Measurements from ENCODE around the gene DDR2. TPM values are rescaled to one million over a fixed set of nuclear protein-coding genes. Genes with fewer than 3 reads are reported as not detected.

DDR2 gene
- total RNA-seq, 1 donor from 2014 or later = 0.37 TPM

GRCh38 chr1:162617513-162617912 lies 14.8 kb upstream of the DDR2 start:
- H3K9me3 Mint-ChIP-seq = peaks cover 10% of the 10 kb centered on the region
- intact Hi-C loops (cut with micrococcal nuclease) = no loop called here
- H3K4me1 Mint-ChIP-seq = no peaks in the 10 kb centered on the region
- no peak overlapping the region for H3K4me3 Mint-ChIP-seq
- DNase-seq = no peak
- peaks cover 5% of the 10 kb centered on the region for H3K27me3 Mint-ChIP-seq
- H3K27ac Mint-ChIP-seq = no peak overlapping the region
- H3K36me3 Mint-ChIP-seq (ENCODE audit: low read depth) = peaks cover 2% of the 10 kb centered on the region

DNA sequence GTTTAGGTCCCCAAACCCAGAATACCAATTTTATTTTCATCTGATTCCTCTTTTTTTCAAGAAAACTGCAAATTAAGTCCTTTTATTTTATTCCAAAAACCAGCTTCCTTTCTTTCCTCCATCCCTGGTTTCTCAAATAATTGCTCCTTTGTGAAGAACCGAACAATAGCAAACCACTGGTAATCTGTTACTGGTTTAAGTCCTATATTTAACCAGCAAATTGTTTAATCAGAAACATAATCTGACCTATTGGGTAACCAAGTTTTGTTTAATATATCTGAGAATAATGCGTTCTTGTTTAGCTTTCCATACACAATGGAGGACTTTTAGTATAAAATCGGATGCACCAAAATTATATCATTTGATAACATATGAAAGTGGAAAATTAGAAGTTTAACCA lies 13.2 kb upstream of the DDR2 start:
- intact Hi-C loops (cut with micrococcal nuclease) = no loop called here
- no peak for DNase-seq
- Mint-ChIP-seq H3K27ac (no peak overlapping the region), H3K9me3 (peaks cover 10% of the 10 kb centered on the region), H3K4me3 (no peak overlapping the region), H3K27me3 (peaks cover 6% of the 10 kb centered on the region), H3K36me3 (ENCODE audit: low read depth) (peaks cover 2% of the 10 kb centered on the region), H3K4me1 (no peaks in the 10 kb centered on the region)

DNA sequence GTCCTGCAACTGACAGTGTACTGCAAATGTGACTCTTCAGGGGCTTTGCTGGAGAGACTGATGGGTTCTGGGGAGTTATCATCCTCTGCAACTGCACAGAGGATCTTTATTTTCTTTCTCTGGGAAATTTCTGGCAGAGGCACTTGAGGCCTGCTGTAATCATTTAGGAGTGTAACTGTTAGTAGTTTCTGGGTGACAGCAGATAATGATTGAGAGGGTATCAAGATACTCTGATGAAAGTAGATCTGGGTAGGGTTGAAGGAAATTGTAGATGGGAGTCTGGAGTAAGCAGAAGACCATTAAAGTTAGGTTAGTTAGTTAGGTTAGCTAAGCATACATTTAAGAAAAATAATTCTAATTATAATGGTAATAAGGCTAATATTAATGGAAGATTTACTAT lies 11.0 kb upstream of the DDR2 start:
- H3K36me3 Mint-ChIP-seq (ENCODE audit: low read depth) = peaks cover 2% of the 10 kb centered on the region
- no peak overlapping the region for H3K4me3 Mint-ChIP-seq
- no peak overlapping the region for H3K27ac Mint-ChIP-seq
- H3K4me1 Mint-ChIP-seq = no peaks in the 10 kb centered on the region
- peaks cover 6% of the 10 kb centered on the region for H3K27me3 Mint-ChIP-seq
- intact Hi-C loops (cut with micrococcal nuclease) = no loop called here
- H3K9me3 Mint-ChIP-seq = peaks cover 10% of the 10 kb centered on the region
- DNase-seq = no peak

DNA sequence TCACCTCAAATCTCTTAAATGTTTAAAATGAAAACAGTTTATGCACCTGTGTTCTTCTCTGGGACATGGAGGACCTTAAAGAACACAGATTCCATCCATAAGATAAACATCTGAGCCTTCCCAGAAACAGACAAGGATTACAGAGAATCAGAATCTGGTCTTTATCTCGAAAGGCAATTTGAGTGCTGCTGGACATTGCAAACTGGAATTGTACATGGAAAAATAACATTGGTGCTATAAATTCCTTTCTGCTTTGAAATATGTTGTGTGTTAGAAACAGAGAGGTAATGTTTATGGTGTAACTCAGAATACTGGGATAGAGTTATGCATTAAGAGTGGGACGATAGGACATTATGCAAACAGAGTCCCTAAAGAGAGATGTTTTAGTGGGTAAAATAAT lies 6.6 kb upstream of the DDR2 start:
- intact Hi-C loops (cut with micrococcal nuclease) = no loop called here
- Mint-ChIP-seq H3K36me3 (ENCODE audit: low read depth) (no peaks in the 10 kb centered on the region), H3K9me3 (no peaks in the 10 kb centered on the region), H3K27ac (no peak overlapping the region), H3K4me1 (peaks cover 2% of the 10 kb centered on the region), H3K4me3 (no peak overlapping the region), H3K27me3 (peaks cover 7% of the 10 kb centered on the region)
- no peak for DNase-seq

DNA sequence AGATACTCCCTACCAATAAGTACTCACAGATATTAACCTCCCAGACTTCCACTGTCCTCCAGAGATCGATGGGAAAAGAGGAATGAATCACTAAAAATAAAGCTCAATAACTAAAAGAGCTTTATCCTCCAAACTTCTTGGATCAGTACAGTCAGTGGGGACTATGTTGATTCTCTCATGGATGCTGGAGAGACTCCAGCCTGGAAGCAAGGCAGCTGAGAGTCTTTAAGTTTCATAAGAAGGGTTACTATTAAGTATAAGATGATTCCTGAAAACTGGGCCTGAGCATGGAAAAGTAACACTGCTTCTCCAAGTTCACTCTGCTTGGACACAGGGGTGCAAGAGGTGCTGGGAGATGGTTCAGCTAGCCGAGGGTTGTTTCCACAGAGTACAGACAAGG lies 6.2 kb upstream of the DDR2 start:
- Mint-ChIP-seq H3K27me3 (peaks cover 7% of the 10 kb centered on the region), H3K9me3 (no peaks in the 10 kb centered on the region), H3K4me3 (no peak overlapping the region), H3K4me1 (peaks cover 2% of the 10 kb centered on the region), H3K27ac (no peak overlapping the region), H3K36me3 (ENCODE audit: low read depth) (no peaks in the 10 kb centered on the region)
- DNase-seq = no peak
- intact Hi-C loops (cut with micrococcal nuclease) = no loop called here

GRCh38 chr1:162626761-162627160 lies 5.5 kb upstream of the DDR2 start:
- peaks cover 2% of the 10 kb centered on the region for H3K4me1 Mint-ChIP-seq
- no peak overlapping the region for H3K4me3 Mint-ChIP-seq
- intact Hi-C loops (cut with micrococcal nuclease) = no loop called here
- H3K27me3 Mint-ChIP-seq = peaks cover 8% of the 10 kb centered on the region
- no peak overlapping the region for H3K27ac Mint-ChIP-seq
- DNase-seq = no peak
- H3K9me3 Mint-ChIP-seq = no peaks in the 10 kb centered on the region
- no peaks in the 10 kb centered on the region for H3K36me3 Mint-ChIP-seq (ENCODE audit: low read depth)

DNA sequence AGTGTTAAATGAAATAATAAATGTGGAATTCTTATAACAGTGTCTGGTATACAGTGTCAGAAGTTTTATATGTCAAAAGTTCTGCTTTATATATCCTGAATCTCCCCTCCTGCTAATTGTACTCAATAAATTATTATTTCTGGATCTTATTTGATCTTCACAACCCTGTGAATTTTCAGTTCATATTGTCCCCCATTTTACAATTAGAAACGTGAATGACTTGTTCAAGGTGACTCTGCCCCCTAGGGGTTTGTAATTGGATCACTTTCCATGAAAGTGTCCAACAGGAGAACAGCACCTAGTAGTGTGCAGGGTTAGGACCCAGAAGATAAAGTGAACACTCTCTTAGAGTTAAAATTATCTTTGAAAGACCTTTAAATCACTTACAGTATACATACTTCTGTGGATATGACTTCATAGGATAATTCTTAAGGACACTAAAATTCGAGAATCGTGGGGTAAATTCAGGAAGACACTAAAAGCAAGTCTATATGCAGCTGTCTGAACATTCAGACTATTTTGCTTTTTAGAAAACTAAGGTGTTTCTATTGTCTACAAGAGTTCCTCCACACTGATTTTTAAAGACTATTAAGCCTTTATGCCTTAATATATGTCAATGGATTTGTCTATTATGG lies 4.5 kb upstream of the DDR2 start:
- no peak overlapping the region for H3K4me3 Mint-ChIP-seq
- peaks cover 8% of the 10 kb centered on the region for H3K27me3 Mint-ChIP-seq
- intact Hi-C loops (cut with micrococcal nuclease) = no loop called here
- H3K27ac Mint-ChIP-seq = no peak overlapping the region
- no peaks in the 10 kb centered on the region for H3K9me3 Mint-ChIP-seq
- H3K4me1 Mint-ChIP-seq = peaks cover 2% of the 10 kb centered on the region
- H3K36me3 Mint-ChIP-seq (ENCODE audit: low read depth) = no peaks in the 10 kb centered on the region
- DNase-seq = peak; percentile 57

DNA sequence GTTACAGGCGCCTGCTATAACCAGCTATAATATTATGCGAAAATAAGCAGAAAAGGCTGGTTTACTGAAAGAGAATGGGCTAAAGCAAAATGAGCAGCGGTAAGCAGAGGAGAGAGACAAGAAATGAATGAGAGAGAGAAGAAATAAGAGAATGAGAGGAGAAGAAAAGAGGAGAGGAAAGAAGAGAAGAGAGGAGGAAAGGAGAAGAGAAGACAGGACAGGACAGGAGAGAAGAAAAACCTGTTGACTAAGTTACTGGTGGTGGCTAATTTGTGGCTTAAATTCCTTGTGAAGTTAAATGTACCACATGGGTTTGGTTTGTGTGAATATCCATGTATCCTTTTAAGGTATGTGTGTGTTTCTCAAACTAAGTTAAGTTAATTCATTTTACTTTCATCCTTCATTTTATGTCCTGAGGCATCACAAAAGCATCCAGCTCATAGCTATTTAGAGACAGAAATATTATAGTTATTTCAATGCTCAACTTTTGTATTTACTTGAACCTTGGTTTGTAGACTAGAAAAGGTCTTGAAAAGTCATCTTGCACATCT lies 3.1 kb upstream of the DDR2 start:
- peaks cover 2% of the 10 kb centered on the region for H3K4me1 Mint-ChIP-seq
- no peak overlapping the region for H3K27ac Mint-ChIP-seq
- H3K9me3 Mint-ChIP-seq = no peaks in the 10 kb centered on the region
- no peaks in the 10 kb centered on the region for H3K36me3 Mint-ChIP-seq (ENCODE audit: low read depth)
- intact Hi-C loops (cut with micrococcal nuclease) = no loop called here
- H3K4me3 Mint-ChIP-seq = no peak overlapping the region
- peaks cover 7% of the 10 kb centered on the region for H3K27me3 Mint-ChIP-seq
- no peak for DNase-seq

GRCh38 chr1:162629651-162630050 lies 2.6 kb upstream of the DDR2 start:
- Mint-ChIP-seq H3K27me3 (peaks cover 7% of the 10 kb centered on the region), H3K4me3 (no peak overlapping the region), H3K27ac (no peak overlapping the region), H3K4me1 (peaks cover 2% of the 10 kb centered on the region), H3K9me3 (no peaks in the 10 kb centered on the region), H3K36me3 (ENCODE audit: low read depth) (no peaks in the 10 kb centered on the region)
- DNase-seq = no peak
- intact Hi-C loops (cut with micrococcal nuclease) = no loop called here

DNA sequence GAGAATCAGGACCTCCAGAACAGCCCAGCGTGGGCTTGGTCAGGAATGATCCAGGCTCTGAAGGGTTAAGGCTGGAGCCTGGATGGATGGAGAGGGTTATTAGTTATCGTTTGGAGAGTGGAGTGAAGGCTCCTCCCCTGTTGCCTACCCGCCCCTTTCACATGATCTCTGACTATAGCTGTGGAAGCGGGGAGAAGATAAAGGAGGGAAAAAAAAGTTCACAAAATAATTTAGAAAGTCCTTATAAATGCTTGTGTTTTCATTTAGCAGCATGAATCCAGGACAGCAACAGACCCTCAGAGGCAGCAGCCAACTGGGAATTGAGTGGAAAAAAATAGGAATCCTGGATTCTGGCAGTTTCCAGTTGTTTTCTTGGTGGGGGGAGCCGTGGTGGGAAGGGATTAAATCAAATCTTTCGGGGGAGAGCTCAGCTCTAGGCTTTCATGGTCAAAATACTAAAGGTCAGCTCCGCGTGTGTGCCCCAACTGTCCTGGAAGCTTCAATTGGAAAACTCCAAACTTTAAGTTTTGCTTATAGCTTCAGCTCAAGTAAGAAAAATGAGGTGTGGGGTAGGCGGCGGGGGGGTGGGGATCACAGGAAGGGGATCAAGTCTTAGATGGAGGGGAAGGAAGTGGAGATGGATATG lies 595 bp upstream of the DDR2 start:
- Mint-ChIP-seq H3K27me3 (peaks cover 10% of the 10 kb centered on the region), H3K27ac (no peak overlapping the region), H3K4me3 (no peak overlapping the region), H3K36me3 (ENCODE audit: low read depth) (no peaks in the 10 kb centered on the region), H3K4me1 (peaks cover 2% of the 10 kb centered on the region), H3K9me3 (no peaks in the 10 kb centered on the region)
- intact Hi-C loops (cut with micrococcal nuclease) = no loop called here
- DNase-seq = no peak

- Mint-ChIP-seq H3K9me3 (no peaks in the 10 kb centered on the region), H3K4me1 (no peaks in the 10 kb centered on the region), H3K36me3 (ENCODE audit: low read depth) (no peaks in the 10 kb centered on the region), H3K27me3 (peaks cover 6% of the 10 kb centered on the region), H3K27ac (no peak overlapping the region), H3K4me3 (no peak overlapping the region)
- intact Hi-C loops (cut with micrococcal nuclease) = no loop called here
- DNase-seq = no peak
Observed at GRCh38 chr1:162632698-162633080, 425 bp downstream of the DDR2 start.

- intact Hi-C loops (cut with micrococcal nuclease) = no loop called here
- no peaks in the 10 kb centered on the region for H3K4me1 Mint-ChIP-seq
- no peak for DNase-seq
- no peak overlapping the region for H3K27ac Mint-ChIP-seq
- peaks cover 6% of the 10 kb centered on the region for H3K27me3 Mint-ChIP-seq
- H3K36me3 Mint-ChIP-seq (ENCODE audit: low read depth) = no peaks in the 10 kb centered on the region
- H3K4me3 Mint-ChIP-seq = no peak overlapping the region
- no peaks in the 10 kb centered on the region for H3K9me3 Mint-ChIP-seq
Observed at GRCh38 chr1:162633081-162633762, 958 bp downstream of the DDR2 start.

DNA sequence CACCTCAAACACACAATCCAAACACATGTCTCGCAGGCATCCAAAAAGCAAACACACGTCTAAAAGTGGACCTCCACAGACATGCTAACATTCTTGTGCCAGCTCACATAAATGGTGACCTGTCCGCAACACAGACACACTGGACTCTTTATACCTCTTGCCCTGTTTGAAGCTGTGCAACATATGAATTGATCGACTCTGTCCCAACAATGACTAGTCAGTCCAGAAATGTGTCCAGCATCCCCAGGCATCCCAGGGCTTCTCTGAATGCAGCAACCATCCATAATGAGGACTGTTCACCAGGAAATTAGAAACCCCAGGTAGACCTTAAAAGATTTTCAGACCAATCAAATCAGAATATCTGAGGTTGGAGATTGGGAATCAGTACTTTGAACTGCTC lies 3.2 kb downstream of the DDR2 start:
- no peaks in the 10 kb centered on the region for H3K9me3 Mint-ChIP-seq
- no peaks in the 10 kb centered on the region for H3K36me3 Mint-ChIP-seq (ENCODE audit: low read depth)
- H3K4me1 Mint-ChIP-seq = no peaks in the 10 kb centered on the region
- peaks cover 5% of the 10 kb centered on the region for H3K27me3 Mint-ChIP-seq
- intact Hi-C loops (cut with micrococcal nuclease) = no loop called here
- no peak overlapping the region for H3K4me3 Mint-ChIP-seq
- H3K27ac Mint-ChIP-seq = no peak overlapping the region
- no peak for DNase-seq

- Mint-ChIP-seq H3K27me3 (peaks cover 6% of the 10 kb centered on the region), H3K36me3 (ENCODE audit: low read depth) (no peaks in the 10 kb centered on the region), H3K4me1 (no peaks in the 10 kb centered on the region), H3K27ac (no peak overlapping the region), H3K4me3 (no peak overlapping the region), H3K9me3 (no peaks in the 10 kb centered on the region)
- no peak for DNase-seq
- intact Hi-C loops (cut with micrococcal nuclease) = no loop called here
Observed at GRCh38 chr1:162639718-162640117, 7.5 kb downstream of the DDR2 start.
